Measurements from ENCODE around the gene SLC41A3.
A peak's percentile ranks its signal among the peaks of the same experiment; 100 is the strongest.
"Not testable (repeated sequence)": the region's sequence is repeated elsewhere in the genome, so short reads cannot be mapped to it uniquely, and the experiment has no call there.

SLC41A3 gene

DNA sequence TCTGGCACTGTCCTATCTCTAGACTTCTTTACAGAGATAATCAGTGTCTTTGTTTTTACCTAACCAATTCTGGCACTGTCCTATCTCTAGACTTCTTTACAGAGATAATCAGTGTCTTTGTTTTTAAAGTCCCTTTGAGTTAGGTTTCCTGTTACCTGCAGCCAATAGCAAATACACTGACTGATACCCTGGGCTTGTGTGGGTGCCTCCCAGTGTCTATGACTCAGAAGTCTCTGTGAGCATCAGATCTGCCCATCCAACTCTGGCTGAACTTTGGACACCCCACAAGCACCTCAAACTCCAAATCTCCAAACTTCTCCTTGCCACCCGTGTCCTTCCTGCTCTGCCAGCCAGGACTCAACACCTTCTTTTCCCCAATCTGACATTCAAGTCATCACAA is 30.4 kb downstream of the SLC41A3 start:
- no peak for DNase-seq (ENCODE audit: low read depth)

DNA sequence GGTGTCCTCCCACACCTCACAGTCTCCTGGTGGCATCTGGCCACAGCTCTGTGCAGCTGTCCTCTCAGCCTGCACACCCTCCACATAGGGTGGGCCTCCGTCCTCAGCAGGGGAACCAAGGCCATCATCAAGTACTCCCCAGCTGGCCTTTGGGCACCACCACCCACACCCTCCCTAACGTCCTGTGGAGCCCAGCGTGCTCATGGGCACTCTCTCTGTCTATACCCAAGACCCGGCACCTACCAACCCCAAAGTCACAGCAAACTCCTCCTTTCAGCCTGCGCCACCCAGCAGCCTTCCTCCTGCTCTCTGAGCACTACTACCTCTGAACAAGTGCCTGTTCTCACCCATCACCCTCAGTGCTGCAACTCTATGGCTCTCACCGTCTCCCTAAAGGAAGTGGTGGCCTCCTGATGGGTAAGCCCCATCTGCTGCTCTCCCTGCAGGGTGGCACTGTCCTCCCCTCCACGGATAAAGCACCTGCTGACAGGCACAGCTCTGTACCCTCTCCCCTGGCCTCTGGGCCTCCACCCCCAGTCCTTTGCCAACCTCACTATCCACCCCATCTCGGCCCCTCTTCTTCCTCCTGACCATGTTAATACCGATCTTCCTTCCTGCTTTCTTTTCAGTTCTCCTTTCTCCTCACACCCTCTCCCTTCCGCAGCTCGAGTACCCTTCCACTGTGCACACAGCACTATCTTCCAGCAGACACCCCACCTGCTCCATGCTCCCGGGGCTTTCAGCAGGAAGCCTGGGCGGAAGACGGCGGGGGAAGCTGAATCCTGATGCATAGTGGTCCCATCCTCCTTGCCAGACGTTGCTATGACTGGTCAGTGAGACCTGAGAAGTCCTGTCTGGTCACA is 31.5 kb downstream of the SLC41A3 start:
- no peak for DNase-seq (ENCODE audit: low read depth)

DNA sequence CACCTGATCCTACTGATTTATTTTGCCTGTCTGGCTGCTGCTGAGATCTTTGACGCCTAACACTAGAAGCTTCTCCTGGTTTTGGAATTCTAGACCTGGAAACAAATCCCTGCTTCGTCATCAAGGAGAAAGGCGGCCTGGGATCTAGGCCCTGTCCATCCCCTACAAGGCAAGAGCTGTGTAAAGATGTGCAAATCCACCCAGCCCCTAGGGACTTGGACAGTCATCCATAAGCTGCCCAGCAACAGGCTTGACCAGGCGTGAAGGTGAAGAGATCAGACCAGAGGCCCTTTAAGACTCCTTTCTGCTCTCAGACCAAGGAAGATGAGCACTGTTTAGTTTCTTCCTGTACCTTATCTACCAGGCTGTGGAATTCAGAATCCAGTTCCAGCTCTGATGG is 32.2 kb downstream of the SLC41A3 start:
- DNase-seq (ENCODE audit: low read depth), result peak; percentile 23

DNA sequence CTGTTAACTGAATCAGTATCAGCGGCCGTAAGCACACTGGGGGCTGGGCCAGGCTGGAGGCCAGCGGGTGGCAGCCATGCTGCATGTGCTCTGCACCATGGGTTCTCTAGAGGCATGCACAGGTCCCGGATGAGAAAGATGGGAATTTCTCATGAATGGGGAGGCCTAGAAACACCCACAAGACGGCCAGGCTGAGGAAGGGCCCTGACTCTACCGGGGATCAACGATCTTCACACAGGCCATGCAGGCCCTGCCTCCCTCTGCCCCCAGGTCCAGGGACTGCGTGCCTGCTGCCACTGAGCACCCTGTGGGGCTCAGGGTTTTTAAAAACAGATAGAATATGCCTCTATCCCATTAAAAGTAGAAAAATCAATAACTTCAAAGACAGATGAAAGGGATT is 32.7 kb downstream of the SLC41A3 start:
- no peak for DNase-seq (ENCODE audit: low read depth)

DNA sequence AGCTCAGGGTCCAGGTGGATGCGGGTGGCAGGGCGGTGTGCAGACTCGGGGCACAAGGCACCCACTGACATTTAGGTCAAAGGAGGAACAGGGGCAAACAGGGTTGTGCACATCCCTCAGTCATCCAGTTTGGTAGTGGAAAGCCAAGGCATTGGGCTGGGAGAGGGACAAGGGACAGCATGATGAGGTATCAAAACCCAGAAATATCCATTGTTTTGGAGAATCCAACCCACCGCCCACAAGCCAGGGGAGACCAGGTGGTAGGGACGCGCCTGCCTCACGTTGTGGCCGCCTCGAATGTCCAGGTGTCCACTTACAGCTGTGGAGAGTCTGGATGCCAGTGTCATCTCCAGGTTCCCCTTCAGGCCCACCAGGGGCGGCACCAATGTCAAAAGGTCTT is 33.3 kb downstream of the SLC41A3 start:
- no peak for DNase-seq (ENCODE audit: low read depth)

DNA sequence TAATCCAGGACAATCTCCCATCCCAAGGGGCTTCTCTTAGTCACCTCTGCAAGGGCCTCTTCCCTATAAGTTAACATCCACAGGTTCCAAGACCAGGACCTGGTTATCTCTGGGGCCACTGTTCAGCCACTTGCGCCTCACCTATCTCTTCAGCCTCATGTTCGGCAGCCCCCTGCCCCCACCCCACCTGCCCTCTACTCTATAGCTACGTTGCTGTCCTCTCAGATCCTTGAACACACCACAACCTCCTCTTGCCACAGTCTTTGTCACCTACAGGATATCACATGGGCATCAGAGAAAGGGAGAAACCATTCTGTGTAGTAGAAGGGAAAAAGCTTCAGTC is 33.9 kb downstream of the SLC41A3 start:
- no peak for DNase-seq (ENCODE audit: low read depth)

DNA sequence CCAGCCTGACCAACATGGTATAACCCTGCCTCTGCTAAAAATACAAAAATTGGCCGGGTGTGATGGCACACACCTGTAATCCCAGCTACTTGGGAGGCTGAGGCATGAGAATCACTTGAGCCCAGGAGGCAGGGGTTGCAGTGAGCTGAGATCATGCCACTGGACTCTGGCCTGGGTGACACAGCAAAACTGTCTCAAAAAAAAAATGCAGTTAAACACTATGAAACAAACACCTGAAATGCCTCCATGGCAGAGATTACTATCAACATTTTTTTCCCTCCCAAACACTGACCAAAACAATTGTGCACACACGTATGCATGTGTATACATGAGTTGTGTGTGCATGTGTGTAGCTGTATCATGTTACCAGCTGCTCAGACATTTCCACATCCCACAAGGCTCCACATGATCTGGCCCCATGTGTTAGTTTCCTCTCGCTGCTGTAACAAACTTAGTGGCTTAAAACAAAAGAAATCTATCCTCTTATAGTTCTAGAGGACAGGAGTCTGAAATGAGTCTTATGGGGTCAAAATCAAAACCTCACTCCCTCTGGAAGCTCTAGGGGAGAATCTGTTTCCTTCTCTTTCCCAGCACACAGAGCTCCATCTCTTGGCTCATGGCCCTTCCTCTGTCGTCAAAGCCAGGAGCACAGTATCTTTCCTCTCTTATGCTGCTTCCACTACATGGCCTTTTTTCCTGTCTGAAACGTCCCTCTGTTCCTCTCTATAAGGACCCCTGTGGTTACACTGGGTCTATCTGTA is 34.5 kb downstream of the SLC41A3 start:
- DNase-seq (ENCODE audit: low read depth), result no peak

DNA sequence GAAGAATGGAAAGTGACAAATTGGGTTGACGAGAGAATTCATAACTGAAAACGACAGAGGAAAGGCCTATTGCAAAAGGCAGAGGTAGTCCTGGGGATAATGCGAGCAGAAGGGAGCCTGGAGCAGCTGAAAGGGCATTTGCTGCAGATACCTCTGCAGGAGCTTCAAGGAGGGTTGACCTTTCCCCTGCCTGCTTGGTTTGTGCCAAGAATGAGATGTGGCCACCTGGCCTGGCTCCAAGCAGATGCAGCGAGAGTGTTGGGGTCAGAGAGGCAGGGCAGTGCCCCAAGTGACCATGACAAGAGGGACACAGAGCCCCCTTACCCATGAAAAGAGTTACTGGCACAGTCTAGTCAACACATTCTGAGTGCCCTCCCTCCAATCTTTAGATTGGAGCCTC is 43.5 kb downstream of the SLC41A3 start:
- DNase-seq (ENCODE audit: low read depth), result no peak

DNA sequence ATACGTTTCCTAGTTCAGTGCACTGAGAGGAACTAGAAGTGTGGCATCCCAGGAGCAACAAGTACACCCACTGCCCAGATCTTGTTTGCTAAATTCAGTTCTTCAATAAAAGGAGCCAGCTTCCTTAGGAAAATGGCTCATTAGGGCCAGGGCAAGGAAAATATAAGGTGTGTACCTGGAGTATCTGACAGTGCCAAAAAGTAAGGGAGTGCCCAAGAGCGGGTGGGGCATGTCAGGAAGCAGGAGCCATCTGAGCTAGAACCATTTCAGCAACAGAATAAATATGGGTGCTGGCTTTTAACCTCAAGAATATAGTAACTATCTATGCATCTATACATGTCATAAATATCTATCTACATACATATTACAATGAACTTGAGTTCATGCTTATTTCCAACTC is 44.1 kb downstream of the SLC41A3 start:
- no peak for DNase-seq (ENCODE audit: low read depth)

DNA sequence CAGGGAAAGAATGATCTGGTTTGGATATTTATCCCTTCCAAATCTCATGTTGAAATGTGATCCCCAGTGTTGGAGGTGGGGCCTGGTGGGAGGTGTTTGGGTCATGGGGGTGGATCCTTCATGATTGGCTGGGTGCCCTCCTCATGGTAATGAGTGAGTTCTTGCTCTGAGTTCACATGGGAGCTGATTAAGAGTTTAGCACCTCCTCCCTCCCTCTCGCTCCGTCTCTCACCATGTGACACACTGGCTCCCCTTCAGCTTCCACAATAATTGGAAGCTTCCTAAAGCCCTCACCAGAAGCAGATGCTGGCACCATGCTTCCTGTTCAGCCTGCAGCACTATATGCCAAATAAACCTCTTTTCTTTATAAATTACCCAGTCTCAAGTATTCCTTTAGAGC is 45.1 kb downstream of the SLC41A3 start:
- not testable (repeated sequence) for DNase-seq (ENCODE audit: low read depth)

DNA sequence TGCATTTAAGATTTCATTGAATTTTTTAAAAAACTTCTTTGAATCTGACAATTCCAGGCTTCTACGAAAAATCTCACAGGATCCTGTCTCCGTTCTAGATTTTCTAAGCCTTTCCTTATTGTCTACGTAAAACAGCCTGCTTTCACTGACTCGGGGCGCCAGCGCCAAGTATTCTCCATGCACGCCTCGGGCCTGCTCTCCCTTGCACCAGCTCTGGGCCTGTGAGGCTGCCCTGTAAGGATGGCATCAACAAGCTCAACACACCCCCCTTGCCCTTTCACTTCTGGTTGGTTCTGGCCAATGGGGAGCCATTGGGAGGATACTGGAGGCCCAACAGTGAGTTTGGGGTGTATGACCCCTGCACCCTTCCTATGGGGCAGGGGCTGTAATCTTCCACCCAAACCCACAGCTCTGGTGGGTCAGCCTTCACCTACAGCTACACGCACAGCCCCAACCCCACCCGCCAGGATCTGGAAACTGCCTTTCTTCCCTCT is 47.8 kb downstream of the SLC41A3 start:
- DNase-seq (ENCODE audit: low read depth), result no peak

DNA sequence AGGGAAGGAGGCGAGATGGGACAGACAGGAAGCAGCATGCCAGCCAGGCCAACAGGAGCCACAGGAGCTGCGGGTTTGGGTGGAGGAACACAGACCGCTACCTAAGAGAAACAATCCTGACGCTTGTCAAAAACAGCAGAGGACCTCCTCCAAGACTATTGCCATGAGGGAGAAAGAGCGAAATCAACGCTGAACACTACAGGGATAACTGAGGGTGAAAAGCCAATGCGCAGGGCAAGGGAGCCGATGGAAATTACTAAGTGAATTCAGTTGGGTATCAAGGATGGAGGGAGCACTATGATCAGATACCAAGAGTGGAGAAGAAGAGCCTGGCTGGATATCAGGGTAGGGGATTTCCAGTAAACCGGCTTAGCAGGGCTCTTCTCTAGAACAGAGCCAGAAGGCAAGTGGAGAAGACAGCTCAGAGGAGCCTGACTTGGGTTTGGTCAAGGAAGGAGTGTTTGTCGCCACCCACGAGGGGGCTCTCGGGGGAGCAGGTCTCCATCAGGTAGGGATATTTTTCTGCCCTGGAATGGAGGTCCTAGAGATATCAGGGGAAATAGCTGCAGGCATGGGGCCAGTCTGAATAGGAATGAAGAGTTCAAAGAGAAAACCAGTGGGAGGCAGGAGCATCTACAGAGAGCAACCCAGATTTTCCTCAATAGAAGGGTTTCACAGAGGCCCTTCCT is 48.4 kb downstream of the SLC41A3 start:
- DNase-seq (ENCODE audit: low read depth), result no peak

DNA sequence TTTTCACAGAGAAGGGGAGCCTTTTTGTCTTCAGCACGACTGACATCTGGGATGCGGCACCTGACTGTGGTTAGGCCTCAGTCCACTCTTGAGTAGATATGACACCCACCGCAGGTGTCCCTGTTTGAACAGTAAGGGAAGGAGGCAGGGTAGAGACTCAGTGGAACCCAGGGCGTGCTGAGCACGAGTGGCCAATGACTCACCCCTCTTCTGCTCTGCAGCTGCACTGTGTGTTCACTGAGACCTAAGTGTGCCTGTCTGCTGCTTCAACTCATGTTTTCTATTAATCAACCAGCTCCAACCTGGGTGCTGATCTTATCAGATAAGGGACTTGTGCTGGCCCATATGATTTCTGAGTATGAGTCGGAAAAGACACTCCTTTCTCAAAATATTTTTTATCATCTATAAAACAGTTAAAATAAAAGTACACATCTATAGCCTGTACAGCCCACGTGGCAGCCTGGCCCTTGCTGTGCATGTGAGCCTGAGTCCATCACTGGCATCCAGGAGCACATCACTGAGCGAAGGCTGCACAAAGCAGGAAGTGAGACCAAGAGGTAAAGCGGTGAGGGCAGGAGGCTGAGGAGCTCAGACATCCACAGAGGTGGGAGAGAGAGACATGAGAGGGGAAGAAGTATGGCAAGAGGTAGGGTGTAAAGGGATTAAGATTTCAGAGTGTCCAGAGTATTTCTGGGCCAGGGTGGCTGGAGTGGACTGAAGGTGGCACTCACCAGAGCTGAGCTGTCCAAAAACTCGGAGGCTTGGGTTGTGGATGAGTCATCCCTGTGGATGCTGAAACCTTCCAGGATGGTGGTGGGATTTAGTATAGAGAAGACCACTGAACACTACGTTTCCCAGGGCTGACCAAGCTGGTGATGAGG is 49.2 kb downstream of the SLC41A3 start:
- no peak for DNase-seq (ENCODE audit: low read depth)

DNA sequence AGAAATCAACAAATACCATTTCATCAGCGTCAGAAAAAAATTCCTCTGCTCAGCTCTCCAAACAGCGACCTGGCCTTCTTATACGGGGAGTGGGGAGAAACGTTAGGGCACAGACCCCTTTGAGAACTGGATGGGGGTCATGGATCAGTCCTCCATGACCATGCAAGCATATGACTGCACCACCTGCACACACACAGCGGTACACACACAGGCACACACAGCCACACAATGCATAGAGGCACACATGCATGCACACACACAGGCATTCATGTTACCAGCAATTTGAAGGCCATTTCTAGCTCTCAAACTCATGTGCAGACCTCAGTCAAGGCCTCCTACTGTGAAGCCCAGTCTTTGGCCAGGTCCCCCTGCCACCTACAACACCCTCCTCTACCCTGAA is 50.2 kb downstream of the SLC41A3 start:
- DNase-seq (ENCODE audit: low read depth), result no peak

DNA sequence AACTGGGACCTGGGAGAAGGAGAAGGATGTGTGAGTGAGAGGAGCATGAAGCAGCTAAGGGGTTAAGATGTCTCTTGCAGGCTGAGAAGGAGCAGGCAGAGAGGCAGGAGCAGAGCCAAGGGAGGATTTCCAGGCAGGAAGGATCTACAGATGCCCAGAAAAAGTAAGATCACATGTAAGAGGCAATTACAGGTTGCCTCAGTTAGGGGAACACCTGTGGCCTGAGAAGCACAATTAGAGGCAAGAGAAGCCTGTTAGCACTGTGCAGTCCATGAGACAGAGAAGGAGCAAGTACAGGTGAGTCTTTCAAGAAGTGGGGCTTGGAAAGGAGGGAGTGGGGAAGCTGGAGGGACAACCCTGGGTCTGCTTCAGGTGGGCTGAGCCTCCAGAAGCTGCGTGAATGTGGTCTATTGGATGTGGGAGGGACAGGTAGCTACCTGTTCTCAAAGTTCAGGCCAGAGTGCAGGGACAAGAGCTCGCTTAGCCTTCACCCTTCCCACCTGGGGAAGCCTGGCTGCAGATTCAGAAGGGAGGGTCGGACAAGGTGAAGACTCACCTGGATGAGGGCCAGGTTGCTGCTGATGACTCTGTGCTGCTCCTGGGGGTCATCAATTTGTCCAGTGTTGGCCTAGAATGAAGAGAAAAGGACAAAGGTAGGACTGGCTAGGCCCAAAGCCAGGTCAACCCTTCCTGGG is 50.7 kb downstream of the SLC41A3 start:
- DNase-seq (ENCODE audit: low read depth), result no peak

DNA sequence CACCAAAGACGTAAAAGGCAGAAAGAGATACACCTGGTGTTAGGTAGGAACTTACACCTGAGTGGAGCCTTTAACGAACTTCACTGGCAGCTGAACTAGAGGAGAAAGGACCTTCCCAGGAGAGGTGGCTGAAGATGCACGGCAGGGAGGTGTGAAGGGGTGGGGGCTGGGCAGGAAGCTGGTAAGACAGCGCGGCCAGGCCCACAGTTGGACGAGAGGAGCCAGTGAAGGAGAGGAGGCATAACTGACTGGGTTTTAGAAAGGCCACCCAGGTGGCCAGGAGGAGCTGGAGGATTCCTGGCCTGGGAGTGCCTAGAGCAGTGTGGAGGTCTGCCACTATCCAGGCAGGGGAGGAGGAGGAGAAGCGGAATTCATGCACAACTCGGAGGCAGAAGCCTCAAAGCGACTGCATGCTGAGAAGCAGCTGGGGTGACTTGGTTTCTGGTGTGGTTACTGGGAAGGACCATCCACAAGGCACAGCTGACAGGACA is 51.9 kb downstream of the SLC41A3 start:
- DNase-seq (ENCODE audit: low read depth), result no peak

DNA sequence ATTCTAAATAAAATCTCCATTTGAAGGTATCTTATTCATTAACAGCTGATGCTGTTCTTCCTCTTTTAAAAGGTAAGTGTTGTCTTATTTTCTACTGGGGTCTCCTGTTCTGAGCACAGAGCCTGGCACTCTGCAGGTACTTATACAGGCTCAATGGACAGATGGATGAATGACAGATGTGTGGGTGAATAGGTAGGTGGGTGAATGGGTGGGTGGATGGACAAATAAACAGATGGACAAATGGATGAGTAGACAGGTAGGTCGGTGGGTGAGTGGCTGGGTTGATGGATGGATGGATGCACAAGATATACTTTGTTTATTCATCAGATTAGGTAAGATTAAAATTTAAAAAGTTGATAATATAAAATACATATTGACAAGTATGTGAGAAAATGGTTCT is 53.5 kb downstream of the SLC41A3 start:
- DNase-seq (ENCODE audit: low read depth), result no peak

DNA sequence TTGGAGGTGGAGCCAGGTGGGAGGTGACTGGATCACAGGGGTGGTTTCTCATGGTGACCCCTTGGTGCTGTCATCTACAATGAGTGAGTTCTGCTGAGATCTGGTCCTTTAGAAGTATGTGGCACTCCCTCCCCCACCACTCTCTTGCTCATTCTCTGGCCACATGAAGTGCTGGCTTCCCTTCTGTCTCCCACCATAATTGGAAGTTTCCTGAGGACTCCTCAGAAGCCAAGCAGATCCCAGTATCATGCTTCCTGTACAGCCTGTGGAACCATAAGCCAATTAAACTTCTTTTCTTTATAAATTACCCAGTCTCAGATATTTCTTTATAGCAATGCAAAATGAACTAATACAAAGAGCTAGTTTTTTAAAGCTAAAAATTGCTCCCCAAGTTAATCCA is 54.7 kb downstream of the SLC41A3 start:
- DNase-seq (ENCODE audit: low read depth), result no peak

DNA sequence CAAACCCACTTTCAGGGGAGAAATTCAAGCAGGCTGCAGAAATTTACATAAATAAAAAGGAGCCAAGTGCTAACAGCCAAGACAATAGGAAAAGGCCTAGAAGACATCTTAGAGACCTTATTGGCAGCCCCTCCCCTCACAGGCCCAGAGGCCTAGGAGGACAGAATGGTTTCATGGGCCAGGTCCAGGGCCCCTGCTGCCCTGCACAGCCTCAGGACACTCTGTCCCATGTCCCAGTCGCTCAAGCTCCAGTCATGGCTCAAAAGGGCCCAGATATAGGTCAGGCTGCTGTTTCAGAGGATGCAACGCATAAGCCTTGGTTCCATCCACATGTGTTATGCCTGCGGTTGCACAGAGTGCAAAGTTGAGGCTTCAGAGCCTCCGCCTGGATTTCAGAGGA is 55.8 kb downstream of the SLC41A3 start:
- no peak for DNase-seq (ENCODE audit: low read depth)

DNA sequence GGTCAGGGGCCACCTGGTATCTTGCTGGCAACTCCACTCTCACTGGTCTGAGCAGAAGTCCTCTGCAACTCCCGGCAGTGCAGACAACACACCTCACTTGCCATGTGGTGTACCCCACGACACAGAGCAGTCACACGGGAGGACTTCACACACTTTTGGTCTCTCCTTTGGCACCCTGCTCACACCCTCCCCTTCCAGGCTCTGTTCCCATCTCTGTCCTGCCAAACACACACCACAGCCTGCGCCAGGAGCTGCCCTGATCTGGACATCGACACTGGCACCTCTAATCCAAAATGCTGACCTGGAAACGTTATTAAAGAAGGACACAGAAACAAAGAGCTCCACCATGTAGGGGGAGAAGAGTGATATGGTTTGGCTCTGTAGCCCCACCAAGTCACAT is 57.2 kb downstream of the SLC41A3 start:
- no peak for DNase-seq (ENCODE audit: low read depth)

DNA sequence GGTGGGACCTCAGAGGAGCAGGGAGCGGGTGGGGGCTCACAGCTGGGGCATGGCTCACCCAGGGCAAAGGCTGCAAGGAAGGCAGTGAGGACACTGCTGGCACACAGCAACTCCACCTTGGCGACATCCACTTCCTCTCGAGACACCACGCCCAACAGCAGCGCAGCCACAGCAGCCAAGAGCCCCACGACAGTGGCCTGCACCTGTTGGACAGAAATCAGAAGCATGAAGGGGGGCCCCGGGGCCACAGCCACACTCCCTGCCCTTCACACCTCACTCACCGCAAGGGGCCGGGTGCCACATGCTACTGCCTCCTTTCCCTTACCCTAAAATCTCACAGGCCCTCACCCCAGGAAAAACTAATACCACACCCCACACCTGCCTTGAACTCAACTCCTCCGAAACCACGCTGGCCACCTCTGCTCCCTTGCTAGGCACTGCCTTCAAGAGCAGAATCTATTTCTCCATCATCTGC is 57.6 kb downstream of the SLC41A3 start:
- no peak for DNase-seq (ENCODE audit: low read depth)
